ENCODE measurements around the gene SPINK4. TPM values are rescaled to one million over a fixed set of nuclear protein-coding genes. Genes with fewer than 3 reads are reported as not detected.

SPINK4 gene
- total RNA-seq, 1 donor from 2014 or later = not detected

DNA sequence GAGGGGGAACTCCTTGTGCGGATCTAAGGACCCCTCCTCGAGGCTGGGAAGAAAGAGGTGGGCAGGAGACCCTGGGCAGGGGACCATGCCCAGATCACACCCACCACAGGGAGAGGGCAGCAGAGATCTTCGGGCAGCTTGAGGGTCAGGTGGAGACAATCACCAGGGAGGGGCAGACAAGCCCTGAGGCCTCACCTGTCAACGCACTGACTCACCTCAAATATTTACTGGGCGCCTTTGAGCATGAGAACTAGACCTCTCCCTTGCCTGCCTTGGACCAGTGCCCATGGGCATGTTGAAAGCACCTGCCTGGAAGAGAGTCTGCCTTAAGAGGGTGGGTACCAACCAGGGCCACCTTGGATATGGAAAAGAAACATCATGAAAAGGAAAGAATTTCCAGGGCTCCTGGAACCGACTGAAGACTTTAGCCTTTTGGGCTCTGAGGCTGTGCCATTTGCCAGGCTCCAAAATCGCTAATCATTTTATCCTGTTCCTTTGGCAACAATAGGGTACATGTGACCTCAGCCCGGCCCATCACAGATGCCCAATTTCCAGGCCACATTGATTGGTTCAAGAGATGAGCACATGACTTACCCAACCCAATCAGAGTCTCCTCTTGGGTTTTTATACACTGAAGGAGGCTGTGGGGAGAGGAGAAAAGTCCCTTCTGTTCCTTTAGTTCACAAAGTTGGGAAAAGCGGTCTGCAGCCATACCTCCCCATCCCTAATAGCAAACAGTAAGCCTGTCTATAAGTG, 10.4 kb upstream of the SPINK4 start:
- no peak for DNase-seq (ENCODE audit: low read depth)

DNA sequence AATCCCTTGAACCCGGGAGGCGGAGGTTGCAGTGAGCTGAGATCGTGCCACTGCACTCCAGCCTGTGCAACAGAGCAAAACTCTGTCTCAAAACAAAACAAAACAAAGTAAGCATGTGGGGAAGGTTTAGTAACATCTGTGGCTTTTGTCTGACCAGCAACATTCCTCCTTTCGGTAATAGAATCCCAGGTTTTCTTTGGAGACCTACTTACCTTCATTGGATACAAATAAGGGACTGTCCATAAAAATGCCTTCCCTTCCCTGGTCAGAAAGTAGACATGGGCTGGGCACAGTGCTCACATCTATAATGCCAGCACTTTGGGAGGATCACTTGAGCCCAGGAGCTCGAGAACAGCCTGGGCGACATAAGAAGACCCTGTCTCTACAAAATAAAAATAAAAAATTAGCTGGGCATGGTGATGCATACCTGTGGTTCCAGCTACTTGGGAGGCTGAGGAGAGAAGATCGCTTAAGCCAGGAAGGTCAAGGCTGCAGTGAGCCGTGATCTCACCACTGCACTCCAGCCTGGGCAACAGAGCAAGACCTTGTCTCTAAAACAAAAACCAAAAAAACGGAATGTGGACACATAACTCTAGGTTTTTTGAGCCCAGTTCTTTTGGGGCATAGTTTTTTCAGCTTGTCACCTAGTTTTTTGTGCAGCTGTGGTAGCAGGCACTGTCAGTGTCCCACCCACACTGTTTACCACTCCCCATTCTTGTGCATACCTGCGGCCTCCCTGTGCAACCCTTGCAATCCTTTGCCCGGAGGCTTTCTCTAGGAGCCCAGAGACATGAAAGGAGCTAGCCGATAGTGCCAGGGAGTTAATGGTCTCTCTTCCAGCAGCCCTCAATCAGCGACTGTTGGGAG, 9.0 kb upstream of the SPINK4 start:
- no peak for DNase-seq (ENCODE audit: low read depth)

DNA sequence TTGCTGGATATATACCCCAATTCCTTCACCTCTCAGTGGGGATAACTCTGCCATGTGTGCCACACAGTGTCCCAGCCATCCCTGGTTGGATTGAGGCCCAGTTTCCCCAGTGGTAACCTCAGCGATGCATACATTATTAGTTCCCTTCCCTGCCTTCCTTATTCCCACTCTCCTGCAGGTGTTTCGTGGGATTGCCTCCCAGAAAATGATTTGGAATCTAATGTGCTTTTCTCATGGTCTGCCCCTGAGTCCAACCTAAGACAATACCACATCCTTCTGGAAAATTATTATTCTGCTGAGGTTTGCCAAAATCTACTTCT, 8.4 kb upstream of the SPINK4 start:
- no peak for DNase-seq (ENCODE audit: low read depth)

DNA sequence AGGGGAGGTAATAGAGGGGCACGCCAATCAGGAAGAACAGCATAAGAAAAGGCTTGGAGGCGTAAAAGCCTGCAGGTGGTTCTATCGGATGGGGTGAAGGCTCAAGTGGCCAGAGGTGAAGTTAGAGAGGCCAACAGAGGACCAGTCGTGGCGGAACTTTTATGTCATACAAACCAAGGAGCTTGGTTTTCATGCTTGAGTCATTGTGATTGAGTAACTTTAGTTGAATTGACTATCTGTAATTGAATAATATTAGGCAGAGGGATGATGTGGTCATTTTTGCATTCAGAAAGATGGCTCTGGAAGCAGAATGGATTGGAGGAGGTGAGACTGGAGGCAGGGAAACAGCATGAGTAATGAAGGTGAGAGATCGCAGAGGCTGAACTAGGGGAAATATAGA, 7.2 kb upstream of the SPINK4 start:
- no peak for DNase-seq (ENCODE audit: low read depth)

DNA sequence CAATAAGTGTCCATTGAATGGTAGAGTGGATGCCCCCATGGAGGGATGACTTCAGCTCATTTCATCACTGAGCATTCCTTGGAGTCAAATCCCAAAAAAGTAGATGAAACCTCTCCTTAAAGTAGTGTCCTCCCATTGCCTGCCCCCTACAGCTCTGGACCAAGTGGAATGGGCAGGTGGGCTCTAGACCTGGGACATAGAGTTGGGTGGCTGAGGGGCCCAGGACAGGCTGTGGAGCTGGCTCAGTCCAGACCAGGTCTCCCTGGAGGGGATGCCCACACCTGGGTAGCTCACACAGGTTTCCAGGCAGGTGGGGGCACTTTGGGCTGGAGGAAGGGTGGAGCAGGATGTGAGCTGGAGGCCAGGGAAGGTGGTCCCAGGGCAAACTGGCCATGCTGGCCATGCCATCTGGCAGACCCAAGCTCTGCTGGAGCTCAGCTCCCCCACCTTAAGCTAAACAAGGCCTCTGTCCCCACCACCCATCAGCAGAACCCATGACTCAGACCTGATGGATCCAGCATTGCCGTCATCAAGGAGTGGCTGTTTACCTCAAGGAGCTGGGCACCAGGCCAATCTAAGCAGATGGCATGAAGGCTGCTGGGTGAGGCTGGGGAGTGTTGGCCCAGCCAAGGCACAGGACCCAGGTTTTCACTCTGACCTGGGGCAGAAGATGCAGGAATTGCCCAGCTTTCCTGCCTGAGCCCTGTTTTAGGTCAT, 6.2 kb upstream of the SPINK4 start:
- DNase-seq (ENCODE audit: low read depth) = peak; percentile 92

DNA sequence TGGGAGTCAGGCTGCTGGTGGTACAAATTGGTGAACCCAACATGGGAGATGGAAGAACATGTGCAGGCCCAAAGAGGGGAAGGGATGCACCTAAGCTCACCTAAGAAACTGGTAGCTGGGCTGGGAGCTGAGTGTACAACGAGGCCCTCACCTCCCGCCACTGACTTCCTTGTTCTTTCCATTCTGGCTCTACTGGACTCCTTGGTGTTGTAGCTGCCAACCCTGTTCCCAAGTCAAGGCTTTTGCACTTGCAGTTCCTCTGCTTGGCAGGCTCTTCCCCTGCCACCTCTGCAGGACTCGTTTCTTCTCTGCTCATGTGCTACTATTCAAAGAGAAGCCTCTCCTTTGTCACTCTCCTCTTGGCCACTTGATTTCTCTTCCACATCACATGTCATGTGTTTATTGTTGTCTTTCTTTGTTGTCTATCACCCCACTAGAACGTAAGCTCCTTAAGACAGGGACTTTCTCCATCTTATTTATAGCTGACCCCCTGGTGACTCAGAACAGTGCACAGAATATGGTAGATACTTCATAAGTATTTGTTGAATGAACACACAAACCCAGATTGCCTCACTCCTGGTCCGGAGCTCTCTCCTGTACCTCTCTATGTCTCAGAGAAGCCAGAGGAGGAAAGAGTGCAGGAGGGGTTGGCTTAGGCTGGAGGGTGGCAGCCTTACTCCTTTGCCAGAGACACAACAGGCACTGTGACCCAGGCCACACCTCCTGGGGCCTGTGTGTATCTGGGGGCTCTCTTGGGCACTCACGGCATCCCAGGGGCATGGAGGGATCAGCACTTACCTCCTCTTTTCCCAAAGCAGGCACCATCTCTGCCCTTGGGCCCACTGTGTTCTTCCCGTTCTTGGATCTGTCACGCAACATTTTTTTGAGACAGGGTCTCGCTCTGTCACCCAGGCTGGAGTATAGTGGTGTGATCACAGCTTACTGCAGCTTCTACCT, 5.2 kb upstream of the SPINK4 start:
- no peak for DNase-seq (ENCODE audit: low read depth)

DNA sequence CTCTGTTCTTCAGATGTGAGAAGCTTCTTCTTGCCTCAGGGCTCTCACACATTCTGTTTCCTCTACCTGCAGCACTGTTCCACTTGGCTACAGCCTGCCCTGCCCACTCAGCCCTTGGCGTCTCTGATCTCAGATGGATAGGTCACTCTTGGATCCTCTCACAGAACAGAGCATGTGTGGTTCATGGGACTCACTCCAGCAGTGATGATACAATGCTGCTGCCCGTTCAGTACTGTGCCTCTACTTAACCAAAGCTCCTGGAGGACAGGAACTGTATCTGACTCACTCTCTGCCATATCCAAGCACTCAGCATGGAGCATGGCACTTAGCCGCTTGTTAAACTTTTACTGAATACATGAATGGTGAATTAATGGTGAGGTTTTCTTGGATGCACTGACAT, 3.4 kb upstream of the SPINK4 start:
- no peak for DNase-seq (ENCODE audit: low read depth)

DNA sequence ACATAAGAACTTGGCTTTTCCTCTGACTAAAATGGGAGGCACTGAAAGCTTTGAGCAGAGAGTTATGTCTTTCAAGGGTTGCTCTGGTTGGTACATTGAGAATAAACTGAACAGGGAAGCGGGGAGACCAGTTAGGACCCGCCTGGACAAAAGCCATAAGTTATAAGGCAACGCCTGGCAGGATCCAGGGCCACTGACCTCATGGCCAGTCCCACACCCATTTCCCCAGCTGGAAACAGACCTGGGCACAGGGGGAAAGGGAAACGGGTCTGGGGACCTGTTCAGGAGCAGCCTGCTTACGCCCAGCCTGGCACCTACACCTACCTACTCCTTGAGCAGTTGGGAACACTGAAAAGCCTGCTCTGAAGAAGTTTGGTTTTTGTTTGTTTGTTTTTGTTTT, 1.3 kb downstream of the SPINK4 start:
- DNase-seq (ENCODE audit: low read depth) = no peak

DNA sequence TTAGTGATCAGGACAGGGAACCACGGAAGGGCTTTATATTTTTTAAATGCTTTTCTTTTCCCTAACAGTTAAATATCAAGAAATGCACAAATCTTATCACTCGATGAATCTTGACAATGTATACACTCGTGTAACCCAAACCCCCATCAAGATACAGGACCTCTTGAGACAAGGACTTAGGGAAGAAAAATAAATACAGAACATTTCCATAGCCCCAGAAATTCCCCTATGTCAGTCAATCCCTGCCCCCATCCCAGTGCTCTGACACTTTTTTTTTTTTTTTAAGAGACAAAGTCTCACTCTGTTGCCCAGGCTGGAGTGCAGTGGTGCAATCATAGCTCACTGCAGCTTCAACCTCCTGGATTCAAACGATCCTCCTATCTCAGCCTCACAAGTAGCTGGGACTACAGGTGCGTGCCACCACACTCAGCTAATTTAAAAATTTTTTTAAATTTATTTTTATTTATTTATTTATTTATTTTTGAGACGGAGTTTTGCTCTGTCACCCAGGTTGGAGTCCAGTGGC, 2.7 kb downstream of the SPINK4 start:
- no peak for DNase-seq (ENCODE audit: low read depth)

DNA sequence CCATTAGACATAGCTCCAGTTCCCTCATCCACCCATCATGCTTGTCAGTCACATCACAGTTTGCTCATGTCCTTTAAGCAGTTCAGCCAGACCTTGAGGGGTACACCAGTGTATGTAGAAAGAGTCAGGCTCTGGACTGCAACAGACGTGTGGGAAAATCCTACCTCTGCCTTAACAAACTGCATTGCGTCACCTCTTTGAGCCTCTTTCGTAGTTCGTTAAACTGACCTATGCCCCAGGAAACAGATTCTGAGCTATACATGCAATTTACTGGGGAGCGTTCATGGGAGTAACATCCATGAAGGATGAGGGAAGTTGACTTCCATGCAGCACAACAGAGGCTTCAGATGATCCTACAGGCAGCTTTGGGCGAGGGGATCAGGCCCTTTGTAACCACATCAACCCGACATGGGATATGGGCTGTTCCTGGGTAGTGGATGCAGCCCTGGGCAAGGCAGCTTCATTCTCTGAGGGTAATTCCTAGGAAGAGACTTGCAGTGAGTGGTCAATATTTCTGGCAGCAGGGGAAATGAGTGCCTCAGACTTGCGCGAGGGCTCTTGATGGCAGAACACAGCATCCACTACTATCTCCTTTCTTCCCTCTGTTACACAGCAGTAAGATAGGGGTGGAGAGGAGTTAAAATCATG, 4.3 kb downstream of the SPINK4 start:
- no peak for DNase-seq (ENCODE audit: low read depth)

DNA sequence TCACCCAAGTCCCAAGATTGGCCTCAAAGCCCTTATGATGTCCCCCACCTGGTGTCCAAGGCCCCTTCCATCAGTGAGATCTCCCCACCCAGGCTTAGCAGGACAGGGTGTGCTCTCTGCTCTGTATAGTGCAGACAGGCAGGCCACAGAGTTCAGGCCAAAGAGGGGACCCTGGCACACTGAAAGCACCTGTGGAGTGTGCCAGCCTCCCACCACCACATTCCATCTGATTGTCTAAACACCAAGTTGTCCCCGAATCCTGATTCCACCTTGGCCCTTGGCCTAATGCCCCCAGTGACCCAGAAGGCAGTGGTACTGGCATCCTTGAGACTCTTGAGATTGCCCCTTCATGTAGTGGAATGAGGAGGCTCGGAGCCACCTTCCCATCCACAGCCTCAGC, 5.4 kb downstream of the SPINK4 start:
- DNase-seq (ENCODE audit: low read depth) = no peak

DNA sequence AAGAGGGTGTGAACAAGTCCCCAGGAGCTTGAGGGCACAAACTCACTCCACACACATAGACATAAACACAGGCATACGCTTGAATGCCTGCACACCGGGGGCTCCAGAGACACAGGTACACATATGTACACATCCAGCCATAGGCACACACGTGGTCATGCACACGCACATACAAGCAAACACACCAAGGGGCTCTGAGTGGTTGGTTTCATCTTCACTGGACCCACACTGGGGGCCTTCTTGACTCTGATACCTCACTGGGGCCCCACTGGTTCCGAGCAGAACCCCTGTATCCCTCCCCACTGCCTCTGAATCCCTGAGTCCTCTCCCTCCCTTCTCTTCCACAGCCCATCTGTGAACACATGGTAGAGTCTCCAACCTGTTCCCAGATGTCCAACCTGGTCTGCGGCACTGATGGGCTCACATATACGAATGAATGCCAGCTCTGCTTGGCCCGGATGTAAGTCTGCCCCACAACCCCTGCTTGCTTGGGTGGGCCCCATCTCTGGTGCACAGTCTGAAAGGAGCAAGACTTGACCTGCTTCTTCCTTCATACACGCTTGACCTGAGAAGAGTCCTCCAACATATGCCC, 6.4 kb downstream of the SPINK4 start:
- DNase-seq (ENCODE audit: low read depth) = no peak

DNA sequence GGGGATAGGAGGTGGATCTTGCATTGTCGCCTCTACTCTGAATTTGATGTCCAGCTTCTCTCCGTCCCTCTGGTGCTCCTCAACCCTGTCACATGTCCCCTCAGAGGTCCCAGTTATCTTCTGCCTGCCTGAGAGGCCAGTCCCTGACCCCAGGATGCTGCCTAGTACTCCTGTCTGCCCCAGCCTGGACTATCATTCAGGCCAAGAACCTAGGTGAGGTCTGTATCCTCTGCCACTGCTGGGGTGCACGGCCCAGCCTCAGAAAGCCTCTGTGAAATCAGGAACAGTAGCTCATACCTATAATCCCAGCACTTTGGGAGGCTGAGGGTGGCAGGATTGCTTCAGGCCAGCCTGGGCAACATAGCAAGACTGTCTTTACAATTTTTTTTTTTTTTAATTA, 8.6 kb downstream of the SPINK4 start:
- no peak for DNase-seq (ENCODE audit: low read depth)

DNA sequence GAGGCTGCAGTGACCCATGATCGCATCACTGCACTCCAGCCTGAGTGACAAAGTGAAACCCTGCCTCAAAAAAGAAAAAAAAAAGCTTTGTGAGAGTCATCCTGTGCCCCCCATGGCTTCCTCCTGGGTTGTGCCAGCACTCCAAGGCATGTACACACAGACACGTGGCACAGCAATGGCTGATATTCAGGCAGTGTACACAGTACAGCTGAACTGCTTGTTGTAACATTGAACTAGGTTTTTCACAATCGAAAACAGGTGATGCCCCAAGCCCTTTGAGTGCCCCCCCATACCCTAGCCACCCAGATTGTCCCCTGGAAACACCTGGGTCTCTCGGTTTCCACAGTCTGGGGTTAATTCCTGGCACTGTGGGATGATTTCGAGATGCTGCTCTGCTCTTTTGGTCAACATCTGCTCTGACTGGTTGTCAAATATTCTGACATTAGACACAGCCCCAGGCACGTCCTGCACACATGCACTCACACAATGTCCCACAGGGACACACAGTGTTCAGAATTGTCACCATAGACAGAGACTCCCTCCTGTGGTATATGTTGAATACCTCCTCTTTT, 9.2 kb downstream of the SPINK4 start:
- DNase-seq (ENCODE audit: low read depth) = no peak

DNA sequence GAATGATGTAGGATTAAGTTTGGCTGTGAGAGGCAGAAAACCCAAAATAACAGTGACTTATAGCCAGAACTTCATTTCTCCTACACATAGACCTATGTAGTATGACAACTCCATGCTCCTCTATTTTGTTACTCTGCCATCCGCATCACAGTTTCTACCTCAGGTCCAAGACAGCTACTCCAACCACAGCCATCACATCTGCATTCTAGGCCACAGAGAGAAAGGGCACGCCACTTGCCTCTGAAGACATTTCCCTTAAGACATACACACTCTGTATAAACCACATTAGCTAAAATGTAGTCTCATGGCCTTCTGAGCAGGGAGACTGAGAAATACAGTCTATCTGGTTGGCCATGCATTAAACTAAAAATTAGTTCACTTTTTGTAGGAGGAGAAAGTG, 10.0 kb downstream of the SPINK4 start:
- no peak for DNase-seq (ENCODE audit: low read depth)

DNA sequence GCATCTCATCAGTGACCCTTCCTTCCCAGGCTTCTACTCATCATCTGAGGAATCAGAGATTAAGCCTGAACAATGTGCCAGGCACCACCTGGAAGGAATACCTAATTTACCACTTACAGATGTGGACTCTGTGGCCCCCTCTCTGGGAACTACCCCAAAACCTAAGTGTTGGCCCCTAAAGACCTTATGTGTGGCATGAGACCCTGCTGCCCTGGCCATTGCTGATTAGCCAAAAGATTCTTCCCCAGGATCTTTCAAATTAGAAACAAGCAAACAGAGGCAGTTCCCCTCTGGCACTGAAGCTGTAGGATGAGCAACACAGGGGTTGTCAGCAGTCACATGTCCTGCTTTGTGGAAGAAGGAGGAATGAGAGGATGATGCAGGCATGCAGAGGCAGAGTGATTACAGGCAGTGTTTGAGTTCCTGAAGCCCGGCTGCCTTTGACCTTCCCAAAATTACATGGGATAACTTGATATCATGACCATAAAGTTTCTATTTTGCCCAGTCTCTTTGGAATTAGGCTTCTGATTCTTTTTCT, 10.6 kb downstream of the SPINK4 start:
- DNase-seq (ENCODE audit: low read depth) = peak; percentile 47

DNA sequence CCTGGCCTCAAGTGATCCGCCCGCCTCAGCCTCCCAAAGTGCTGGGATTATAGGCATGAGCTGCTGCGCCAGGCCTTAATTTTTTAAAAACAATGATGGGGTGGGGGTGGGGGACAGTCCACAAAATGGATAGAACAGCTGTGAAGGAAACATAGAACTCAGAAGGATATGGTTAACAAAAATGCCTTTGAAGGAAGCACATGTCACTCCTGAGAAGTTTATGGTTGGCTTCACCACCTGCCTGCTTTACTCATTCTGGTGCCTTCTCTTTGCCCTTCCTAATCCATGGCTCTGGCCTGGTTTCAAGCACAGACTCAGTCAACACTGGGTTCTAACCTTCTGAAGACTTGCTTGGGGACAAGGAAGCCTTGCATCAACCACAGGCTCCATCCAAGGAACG, 14.2 kb downstream of the SPINK4 start:
- DNase-seq (ENCODE audit: low read depth) = peak; percentile 60

DNA sequence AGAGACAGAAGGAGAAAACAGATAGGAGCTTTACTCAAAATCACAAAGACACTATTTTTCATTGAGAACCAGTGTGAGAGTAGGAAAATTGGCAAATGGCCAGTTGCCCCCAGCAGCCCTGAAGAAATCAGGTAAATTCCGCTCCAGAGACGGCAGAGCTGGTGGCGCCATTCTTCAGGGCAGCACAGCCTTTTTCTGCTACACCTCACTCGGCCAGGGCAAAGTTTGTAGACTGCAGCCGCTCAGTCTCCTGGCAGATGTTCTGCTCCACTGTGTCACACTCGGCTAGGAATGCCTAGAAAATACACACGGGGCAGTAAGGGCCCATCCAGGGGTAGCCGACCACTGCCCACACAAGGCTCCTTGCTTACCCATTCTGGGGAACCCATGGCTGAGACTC, 15.0 kb downstream of the SPINK4 start:
- DNase-seq (ENCODE audit: low read depth) = no peak

DNA sequence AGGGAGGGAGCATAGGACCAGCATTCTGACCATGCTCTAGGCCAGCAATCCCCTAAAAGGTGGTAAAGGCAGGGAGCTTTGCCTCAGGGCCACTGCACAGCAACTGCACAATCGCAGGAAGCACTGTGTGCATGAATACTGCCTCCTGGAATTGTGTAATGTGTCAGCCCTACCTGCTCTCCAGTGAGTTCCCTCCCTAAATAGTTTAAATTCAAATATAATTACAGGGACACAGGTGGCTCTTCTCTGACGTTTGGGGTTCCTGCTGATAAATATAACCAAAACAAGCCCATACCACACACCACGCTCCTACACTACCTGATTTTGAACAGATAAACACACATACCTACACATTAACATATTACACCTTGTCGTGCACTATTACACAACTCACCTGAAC, 15.5 kb downstream of the SPINK4 start:
- no peak for DNase-seq (ENCODE audit: low read depth)
